HCT116 (cell line): ENCODE measurements around the gene EGFL7. TPM values are rescaled to one million over a fixed set of nuclear protein-coding genes. Genes with fewer than 3 reads are reported as not detected.

Experiments
- ATAC-seq: fragments of 200-7000 bp; cut with Tn5 transposase; 2 replicates; pipeline ENCODE4 v1.9.1; 2020; ENCODE audit warnings: mild to moderate bottlenecking, moderate library complexity
- BruUV-seq: library from RNA; stranded (reverse); fragments of 400-500 nt; replicated peaks from 2 replicates; lab custom pipeline; 2021; lab: Mats Ljungman, UMichigan
- CTCF ChIA-PET: fragments of 300-600 bp; sonication (Branson Sonifier 250); formaldehyde crosslinking; loops from one replicate; lab custom pipeline; 2021; ENCODE audit warnings: antibody characterized with exemption; lab: Charles Lee
- POLR2A ChIA-PET: fragments of 300-600, 350-600 bp; sonication (Branson Sonifier 250); formaldehyde crosslinking; loops from one replicate; lab custom pipeline; 2021; ENCODE audit warnings: antibody characterized with exemption; lab: Charles Lee
- RAD21 ChIA-PET, 2 experiments: fragments of 300-600 bp; sonication (Branson Sonifier 250); formaldehyde crosslinking; loops; one replicate each; lab custom pipeline; 2023; ENCODE audit warnings: low total read pairs in 2 of 2; ENCODE audit not compliant: uncharacterized antibody in 2 of 2, unreplicated experiment in 2 of 2, low non-redundant PET in 1 of 2; lab: Charles Lee
- DNase-seq: peaks from one replicate; pipeline ENCODE4 v3.0.0-alpha.2; 2010; ENCODE audit warnings: low read depth, low spot score
- H2AFZ ChIP-seq: fragments of 200-600 bp; shearing (Covaris generic), sonication (generic); 2 replicates; pipeline ENCODE4 v1.6.1; 2017; ENCODE audit warnings: low read depth, mixed run types, mixed read lengths, antibody characterized with exemption, low read length; ENCODE audit not compliant: poor library complexity, severe bottlenecking
- H3K27ac ChIP-seq: 2 replicates; pipeline ENCODE4 v1.5.1; 2012; ENCODE audit warnings: low read depth, low read length
- H3K27me3 ChIP-seq: fragments of 200-600 bp; sonication (generic); 2 replicates; pipeline ENCODE4 v1.6.1; 2016; ENCODE audit warnings: mixed run types, low read length, mixed read lengths; ENCODE audit not compliant: insufficient read depth
- H3K36me3 ChIP-seq, 2 experiments: fragments of 200-500 bp in 1 of 2; fragments of 200-600 bp in 1 of 2; sonication (Bioruptor generic) in 1 of 2; sonication (generic) in 1 of 2; 2 replicates each; pipeline versions ENCODE4 v1.5.1 to v1.6.1; 2014 to 2016; ENCODE audit warnings: low read length in 2 of 2, inconsistent platforms in 1 of 2, mixed read lengths in 1 of 2, mixed run types in 1 of 2; ENCODE audit not compliant: insufficient read depth in 2 of 2, control insufficient read depth in 1 of 2
- H3K4me1 ChIP-seq, 2 experiments: fragments of 200-600 bp in 1 of 2; sonication (generic) in 1 of 2; 2 replicates each; pipeline versions ENCODE4 v1.5.1 to v1.6.1; 2012 to 2017; ENCODE audit warnings: low read length in 2 of 2, inconsistent platforms in 1 of 2, mild to moderate bottlenecking in 1 of 2, mixed read lengths in 1 of 2, mixed run types in 1 of 2, moderate library complexity in 1 of 2; ENCODE audit not compliant: insufficient read depth in 2 of 2, control insufficient read depth in 1 of 2
- H3K4me2 ChIP-seq: fragments of 200-600 bp; sonication (generic); 2 replicates; pipeline ENCODE4 v1.6.1; 2017; ENCODE audit warnings: mixed run types, low read length, mixed read lengths
- H3K4me3 ChIP-seq, 2 experiments: fragments of 200-600 bp in 1 of 2; sonication (generic) in 1 of 2; replicated peaks in 1 of 2; 2 replicates each; pipeline ENCODE4 v1.5.1; 2011 to 2016; ENCODE audit warnings: low read length in 2 of 2, control low read depth in 1 of 2, low read depth in 1 of 2, mild to moderate bottlenecking in 1 of 2, mixed read lengths in 1 of 2, mixed run types in 1 of 2
- H3K79me2 ChIP-seq: fragments of 200-600 bp; sonication (generic); 2 replicates; pipeline ENCODE4 v1.6.1; 2017; ENCODE audit warnings: mild to moderate bottlenecking, mixed run types, low read length, moderate library complexity, mixed read lengths; ENCODE audit not compliant: insufficient read depth
- H3K9ac ChIP-seq: fragments of 200-600 bp; sonication (generic); 2 replicates; pipeline ENCODE4 v1.6.1; 2016; ENCODE audit warnings: low read length, mixed read lengths
- H3K9me2 ChIP-seq: fragments of 200-600 bp; sonication (generic), shearing (Covaris generic); 2 replicates; pipeline ENCODE4 v1.6.1; 2017; ENCODE audit warnings: mixed run types, mild to moderate bottlenecking, moderate library complexity; ENCODE audit not compliant: insufficient read depth
- H3K9me3 ChIP-seq, 2 experiments: fragments of 200-500 bp in 1 of 2; fragments of 200-600 bp in 1 of 2; sonication (Bioruptor generic) in 1 of 2; sonication (generic) in 1 of 2; 2 replicates each; pipeline ENCODE4 v1.6.1; 2014 to 2017; ENCODE audit warnings: low read length in 2 of 2, mixed read lengths in 2 of 2, inconsistent platforms in 1 of 2, low read depth in 1 of 2, mild to moderate bottlenecking in 1 of 2, mixed run types in 1 of 2, moderate library complexity in 1 of 2; ENCODE audit not compliant: control insufficient read depth in 1 of 2, insufficient read depth in 1 of 2
- H4K20me1 ChIP-seq: fragments of 200-600 bp; sonication (generic), shearing (Covaris generic); 2 replicates; pipeline ENCODE4 v1.6.1; 2017; ENCODE audit warnings: mixed run types, mild to moderate bottlenecking, moderate library complexity; ENCODE audit not compliant: insufficient read depth
- ATF3 ChIP-seq: IDR thresholded peaks from 2 replicates; pipeline ENCODE4 v1.6.1; 2012
- CEBPB ChIP-seq: IDR thresholded peaks from 2 replicates; pipeline ENCODE4 v1.6.1; 2012; ENCODE audit warnings: low read depth
- EGR1 ChIP-seq: IDR thresholded peaks from 2 replicates; pipeline ENCODE4 v1.6.1; 2012; ENCODE audit warnings: low read depth
- ELF1 ChIP-seq: IDR thresholded peaks from 2 replicates; pipeline ENCODE4 v1.6.1; 2012; ENCODE audit warnings: low read depth, borderline replicate concordance
- FOSL1 ChIP-seq: IDR thresholded peaks from 2 replicates; pipeline ENCODE4 v1.6.1; 2012; ENCODE audit warnings: low read depth
- JUND ChIP-seq: IDR thresholded peaks from 2 replicates; pipeline ENCODE4 v1.6.1; 2012
- POLR2A ChIP-seq: IDR thresholded peaks from 2 replicates; pipeline ENCODE4 v1.7.0; 2011; ENCODE audit warnings: borderline replicate concordance; ENCODE audit not compliant: insufficient read depth, insufficient read length; ENCODE audit errors: extremely low read depth
- POLR2AphosphoS5 ChIP-seq: IDR thresholded peaks from 2 replicates; pipeline ENCODE4 v1.6.1; 2011; ENCODE audit warnings: mild to moderate bottlenecking, low read depth, low read length, moderate library complexity
- RAD21 ChIP-seq: IDR thresholded peaks from 2 replicates; pipeline ENCODE4 v1.6.1; 2012; ENCODE audit warnings: low read depth, mild to moderate bottlenecking
- REST ChIP-seq: IDR thresholded peaks from 2 replicates; pipeline ENCODE4 v1.6.1; 2012; ENCODE audit warnings: low read depth
- SIN3A ChIP-seq: IDR thresholded peaks from 2 replicates; pipeline ENCODE4 v1.6.1; 2012; ENCODE audit warnings: low read depth
- SRF ChIP-seq: IDR thresholded peaks from 2 replicates; pipeline ENCODE4 v1.6.1; 2012; ENCODE audit warnings: low read depth
- TCF7L2 ChIP-seq: IDR thresholded peaks from 2 replicates; pipeline ENCODE4 v1.7.0; 2011; ENCODE audit warnings: borderline replicate concordance, inconsistent platforms; ENCODE audit not compliant: insufficient read depth, insufficient read length; ENCODE audit errors: extremely low read depth
- YY1 ChIP-seq: IDR thresholded peaks from 2 replicates; pipeline ENCODE4 v1.6.1; 2011; ENCODE audit warnings: low read length, low read depth, moderate library complexity, mild to moderate bottlenecking; ENCODE audit not compliant: insufficient replicate concordance; ENCODE audit errors: extremely low read depth
- ZFX ChIP-seq: fragments of 450-650 bp; IDR thresholded peaks from 2 replicates; pipeline ENCODE4 v1.6.1; 2017
- ZNF274 ChIP-seq: fragments of 200-500 bp; sonication (Bioruptor generic); IDR thresholded peaks from 2 replicates; pipeline ENCODE4 v1.6.1; 2014; ENCODE audit warnings: mild to moderate bottlenecking, low read depth, low read length, inconsistent platforms
- intact Hi-C: fragments of 100-400 bp; cut with micrococcal nuclease; formaldehyde crosslinking; loops from 2 replicates; pipeline ENCODE4 v1.10.0; 2022
- total RNA-seq: library from RNA; stranded (reverse); gene quantifications from one replicate; pipeline ENCODE4 v1.2.1, GENCODE V29; 2021; ENCODE audit not compliant: unreplicated experiment
- TF ChIP-seq, protein P1 (sequence below), 3 experiments: fragments of 200-600 bp in 1 of 3; sonication (generic) in 1 of 3; IDR thresholded peaks in 2 of 3; conservative IDR thresholded peaks in 1 of 3; 2 replicates each; pipeline ENCODE4 v1.5.1; 2012 to 2017; ENCODE audit warnings: low read depth in 2 of 3, low read length in 2 of 3, antibody characterized with exemption in 1 of 3, borderline replicate concordance in 1 of 3, control low read depth in 1 of 3, mild to moderate bottlenecking in 1 of 3, mixed read lengths in 1 of 3, mixed run types in 1 of 3, moderate library complexity in 1 of 3; ENCODE audit not compliant: insufficient read depth in 1 of 3

EGFL7 gene
- total RNA-seq, 1 experiment from 2014 or later = 82.0 TPM

GRCh38 chr9:136683755-136684154, 21.0 kb downstream of the EGFL7 start:
- H3K36me3 ChIP-seq = no peaks in the 10 kb centered on the region
- no peaks in the 10 kb centered on the region for H3K27me3 ChIP-seq
- no peak for TF ChIP-seq SIN3A
- TF ChIP-seq RAD21 = no peak
- no peak for TF ChIP-seq SRF
- TF ChIP-seq YY1 = no peak
- no peak for TF ChIP-seq EGR1
- no peak for TF ChIP-seq CEBPB
- no peak for TF ChIP-seq REST
- TF ChIP-seq ATF3 = no peak
- TF ChIP-seq, protein P1, sequence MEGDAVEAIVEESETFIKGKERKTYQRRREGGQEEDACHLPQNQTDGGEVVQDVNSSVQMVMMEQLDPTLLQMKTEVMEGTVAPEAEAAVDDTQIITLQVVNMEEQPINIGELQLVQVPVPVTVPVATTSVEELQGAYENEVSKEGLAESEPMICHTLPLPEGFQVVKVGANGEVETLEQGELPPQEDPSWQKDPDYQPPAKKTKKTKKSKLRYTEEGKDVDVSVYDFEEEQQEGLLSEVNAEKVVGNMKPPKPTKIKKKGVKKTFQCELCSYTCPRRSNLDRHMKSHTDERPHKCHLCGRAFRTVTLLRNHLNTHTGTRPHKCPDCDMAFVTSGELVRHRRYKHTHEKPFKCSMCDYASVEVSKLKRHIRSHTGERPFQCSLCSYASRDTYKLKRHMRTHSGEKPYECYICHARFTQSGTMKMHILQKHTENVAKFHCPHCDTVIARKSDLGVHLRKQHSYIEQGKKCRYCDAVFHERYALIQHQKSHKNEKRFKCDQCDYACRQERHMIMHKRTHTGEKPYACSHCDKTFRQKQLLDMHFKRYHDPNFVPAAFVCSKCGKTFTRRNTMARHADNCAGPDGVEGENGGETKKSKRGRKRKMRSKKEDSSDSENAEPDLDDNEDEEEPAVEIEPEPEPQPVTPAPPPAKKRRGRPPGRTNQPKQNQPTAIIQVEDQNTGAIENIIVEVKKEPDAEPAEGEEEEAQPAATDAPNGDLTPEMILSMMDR (IDR thresholded peaks at IDR 0.05 in 2 of 3, conservative IDR thresholded peaks at IDR 0.05 in 1 of 3; ENCODE audit: borderline replicate concordance in 1 of 3, insufficient read depth in 1 of 3, low read depth in 2 of 3, low read length in 2 of 3) = no peak
- no peak for TF ChIP-seq FOSL1
- TF ChIP-seq ZFX = no peak
- TF ChIP-seq POLR2A = no peak
- no peak for TF ChIP-seq JUND
- no peak for TF ChIP-seq POLR2AphosphoS5
- no peak for TF ChIP-seq ZNF274
- no peak for TF ChIP-seq TCF7L2
- TF ChIP-seq ELF1 = no peak
- peaks cover 19 to 28% of the 10 kb centered on the region in 2 experiments for H3K4me1 ChIP-seq
- H3K9me2 ChIP-seq = no peaks in the 10 kb centered on the region
- no peak for DNase-seq
- no peaks in the 10 kb centered on the region for H3K9me3 ChIP-seq
- no TSS peak for BruUV-seq
- ChIA-PET POLR2A (interaction anchor here (0.6 kb wide), 1 partner anchor 8 kb away, joined by 3 read pairs; no protein-coding TSS in a partner anchor), RAD21 (no interaction called here), CTCF (no interaction called here)
- H3K79me2 ChIP-seq = peaks cover 51% of the 10 kb centered on the region
- no peaks in the 10 kb centered on the region for H4K20me1 ChIP-seq
- intact Hi-C loops = no loop called here
- H3K27ac ChIP-seq = no peak overlapping the region
- no peak overlapping the region for H3K4me3 ChIP-seq
- no peak for ATAC-seq
- no peak overlapping the region for H3K9ac ChIP-seq
- H3K4me2 ChIP-seq = no peak overlapping the region
- H2AFZ ChIP-seq = no peak overlapping the region
